ENCODE data around the gene FTSJ3.
"Not testable (repeated sequence)": the region's sequence is repeated elsewhere in the genome, so short reads cannot be mapped to it uniquely, and the experiment has no call there.

The FTSJ3 gene

GRCh38 chr17:63850401-63850800 is 22.9 kb upstream of the FTSJ3 start:
- peaks cover 19% of the 10 kb centered on the region for H3K4me1 Mint-ChIP-seq (ENCODE audit: low read depth)
- peaks cover 38% of the 10 kb centered on the region for H3K27me3 Mint-ChIP-seq (ENCODE audit: low read depth)
- H3K9me3 Mint-ChIP-seq: peaks cover 7% of the 10 kb centered on the region
- no peak overlapping the region for H3K27ac Mint-ChIP-seq
- H3K4me3 Mint-ChIP-seq: no peak overlapping the region
- peaks cover 9% of the 10 kb centered on the region for H3K36me3 Mint-ChIP-seq (ENCODE audit: low read depth)

GRCh38 chr17:63848834-63849689 is 21.6 kb upstream of the FTSJ3 start:
- peaks cover 7% of the 10 kb centered on the region for H3K9me3 Mint-ChIP-seq
- peak overlapping the region; percentile 81 for H3K4me3 Mint-ChIP-seq
- H3K27me3 Mint-ChIP-seq (ENCODE audit: low read depth): peaks cover 24% of the 10 kb centered on the region

GRCh38 chr17:63847525-63848249 is 20.2 kb upstream of the FTSJ3 start:
- H3K9me3 Mint-ChIP-seq: peaks cover 7% of the 10 kb centered on the region
- H3K4me3 Mint-ChIP-seq: peak overlapping the region; percentile 50
- peak overlapping the region; percentile 62 for H3K27ac Mint-ChIP-seq
- H3K36me3 Mint-ChIP-seq (ENCODE audit: low read depth): peaks cover 9% of the 10 kb centered on the region
- peaks cover 21% of the 10 kb centered on the region for H3K27me3 Mint-ChIP-seq (ENCODE audit: low read depth)
- peaks cover 22% of the 10 kb centered on the region for H3K4me1 Mint-ChIP-seq (ENCODE audit: low read depth)

More at GRCh38 chr17:63848834-63849689, 21.6 kb upstream of the FTSJ3 start:
- Mint-ChIP-seq H3K27ac (peak overlapping the region; percentile 96), H3K4me1 (ENCODE audit: low read depth) (peaks cover 21% of the 10 kb centered on the region), H3K36me3 (ENCODE audit: low read depth) (peaks cover 9% of the 10 kb centered on the region)

- Mint-ChIP-seq H3K27me3 (ENCODE audit: low read depth) (peaks cover 6% of the 10 kb centered on the region), H3K27ac (no peak overlapping the region), H3K36me3 (ENCODE audit: low read depth) (peaks cover 9% of the 10 kb centered on the region), H3K4me3 (no peak overlapping the region), H3K9me3 (peaks cover 7% of the 10 kb centered on the region), H3K4me1 (ENCODE audit: low read depth) (peaks cover 33% of the 10 kb centered on the region)
These were observed 18.0 kb upstream of the FTSJ3 start for GRCh38 chr17:63845509-63845908.

GRCh38 chr17:63843910-63844677 is 16.6 kb upstream of the FTSJ3 start:
- Mint-ChIP-seq H3K4me1 (ENCODE audit: low read depth) (peaks cover 34% of the 10 kb centered on the region), H3K4me3 (peak overlapping the region; percentile 82), H3K27me3 (ENCODE audit: low read depth) (no peaks in the 10 kb centered on the region), H3K9me3 (peaks cover 7% of the 10 kb centered on the region), H3K36me3 (ENCODE audit: low read depth) (peaks cover 6% of the 10 kb centered on the region), H3K27ac (peak overlapping the region; percentile 91)

GRCh38 chr17:63843387-63843888 is 16.0 kb upstream of the FTSJ3 start:
- Mint-ChIP-seq H3K27ac (peak overlapping the region; percentile 91), H3K4me1 (ENCODE audit: low read depth) (peaks cover 32% of the 10 kb centered on the region), H3K4me3 (peak overlapping the region; percentile 82)
- not testable (repeated sequence) for H3K36me3 Mint-ChIP-seq (ENCODE audit: low read depth); H3K9me3 Mint-ChIP-seq; H3K27me3 Mint-ChIP-seq (ENCODE audit: low read depth)

GRCh38 chr17:63842540-63843386 is 15.3 kb upstream of the FTSJ3 start, which contains the start of gene SMARCD2:
Gene SMARCD2, minus strand, starts transcription at chr17:63842685. Its CDS starts 11 bp downstream, at chr17:63842674.
- H3K4me1 Mint-ChIP-seq (ENCODE audit: low read depth): peaks cover 26% of the 10 kb centered on the region

GRCh38 chr17:63842173-63842539 is 14.7 kb upstream of the FTSJ3 start:
- Mint-ChIP-seq H3K27ac (peak overlapping the region; percentile 90), H3K27me3 (ENCODE audit: low read depth) (no peaks in the 10 kb centered on the region), H3K36me3 (ENCODE audit: low read depth) (peaks cover under 1% of the 10 kb centered on the region), H3K4me3 (peak overlapping the region; percentile 96), H3K9me3 (no peaks in the 10 kb centered on the region), H3K4me1 (ENCODE audit: low read depth) (peaks cover 24% of the 10 kb centered on the region)

More at GRCh38 chr17:63842540-63843386, 15.3 kb upstream of the FTSJ3 start, which contains the start of gene SMARCD2:
- Mint-ChIP-seq H3K27ac (peak within 1 kb of the TSS; percentile 91), H3K27me3 (ENCODE audit: low read depth) (no peaks in the 10 kb centered on the region), H3K9me3 (peaks cover 1% of the 10 kb centered on the region), H3K4me3 (peak within 1 kb of the TSS; percentile 96), H3K36me3 (ENCODE audit: low read depth) (no peaks in the 10 kb centered on the region)

- peaks cover 27% of the 10 kb centered on the region for H3K4me1 Mint-ChIP-seq (ENCODE audit: low read depth)
- peak overlapping the region; percentile 96 for H3K4me3 Mint-ChIP-seq
- peak overlapping the region; percentile 90 for H3K27ac Mint-ChIP-seq
- H3K9me3 Mint-ChIP-seq: no peaks in the 10 kb centered on the region
- H3K36me3 Mint-ChIP-seq (ENCODE audit: low read depth): peaks cover 3% of the 10 kb centered on the region
- no peaks in the 10 kb centered on the region for H3K27me3 Mint-ChIP-seq (ENCODE audit: low read depth)
These were observed 14.1 kb upstream of the FTSJ3 start for GRCh38 chr17:63841350-63842172.

GRCh38 chr17:63840591-63841349 is 13.3 kb upstream of the FTSJ3 start:
- Mint-ChIP-seq H3K27me3 (ENCODE audit: low read depth) (no peaks in the 10 kb centered on the region), H3K27ac (peak overlapping the region; percentile 90), H3K9me3 (no peaks in the 10 kb centered on the region), H3K4me1 (ENCODE audit: low read depth) (peaks cover 27% of the 10 kb centered on the region), H3K36me3 (ENCODE audit: low read depth) (peaks cover 4% of the 10 kb centered on the region), H3K4me3 (peak overlapping the region; percentile 96)

- Mint-ChIP-seq H3K27ac (no peak overlapping the region), H3K9me3 (no peaks in the 10 kb centered on the region), H3K27me3 (ENCODE audit: low read depth) (no peaks in the 10 kb centered on the region), H3K36me3 (ENCODE audit: low read depth) (peaks cover 14% of the 10 kb centered on the region), H3K4me1 (ENCODE audit: low read depth) (peaks cover 31% of the 10 kb centered on the region), H3K4me3 (peak overlapping the region; percentile 14)
These were observed 11.2 kb upstream of the FTSJ3 start for GRCh38 chr17:63838631-63839171.

GRCh38 chr17:63837962-63838600 is 10.6 kb upstream of the FTSJ3 start:
- H3K4me1 Mint-ChIP-seq (ENCODE audit: low read depth): peaks cover 31% of the 10 kb centered on the region
- no peaks in the 10 kb centered on the region for H3K27me3 Mint-ChIP-seq (ENCODE audit: low read depth)
- peak overlapping the region; percentile 24 for H3K27ac Mint-ChIP-seq

More at GRCh38 chr17:63837962-63838600, 10.6 kb upstream of the FTSJ3 start:
- Mint-ChIP-seq H3K4me3 (no peak overlapping the region), H3K9me3 (no peaks in the 10 kb centered on the region), H3K36me3 (ENCODE audit: low read depth) (peaks cover 15% of the 10 kb centered on the region)

Data from T-helper 1 cell treated with Interleukin-12 subunit alpha and Interleukin-12 subunit beta and Interleukin-4 antibody, amounts not matched to agents 30 μg/mL and 1 μg/mL, for 36 hours (primary cell).